Measurements from ENCODE around the gene TBC1D32.
"Not testable (repeated sequence)": the region's sequence is repeated elsewhere in the genome, so short reads cannot be mapped to it uniquely, and the experiment has no call there.

DNA sequence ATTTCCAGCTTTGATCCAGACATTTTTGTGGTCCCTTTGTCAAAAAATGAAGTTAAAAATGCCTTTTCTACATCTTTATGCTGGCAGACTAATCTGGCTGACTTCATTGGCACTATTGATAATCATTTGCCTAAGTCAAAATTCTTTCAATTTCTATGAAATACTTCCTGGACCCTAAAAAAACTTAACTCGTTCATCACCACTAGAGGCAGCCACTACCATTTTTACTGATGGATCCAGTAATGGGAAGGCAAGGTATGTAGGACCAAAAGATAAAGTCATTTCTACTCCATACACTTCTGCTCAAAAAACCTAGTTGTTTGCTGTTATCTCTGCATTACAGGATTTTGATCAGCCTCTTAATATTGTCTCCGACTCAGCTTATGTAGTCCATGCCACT lies 289.4 kb downstream of the TBC1D32 start:
- not testable (repeated sequence) for TF ChIP-seq EP300 (IDR thresholded peaks at IDR 0.05; ENCODE audit: borderline replicate concordance in 1 of 2, low read depth in 1 of 2, low read length in 1 of 2); CTCF (IDR thresholded peaks at IDR 0.05); GABPA (IDR thresholded peaks at IDR 0.05; ENCODE audit: low read depth); REST (IDR thresholded peaks at IDR 0.05; ENCODE audit: low read depth, low read length); TAF1 (IDR thresholded peaks at IDR 0.05; ENCODE audit: borderline replicate concordance, low read depth, low read length); RFX5 (IDR thresholded peaks at IDR 0.05; ENCODE audit: low read length); POLR2AphosphoS5 (IDR thresholded peaks at IDR 0.05; ENCODE audit: low read depth, low read length); TCF12 (IDR thresholded peaks at IDR 0.05); MAX (IDR thresholded peaks at IDR 0.05; ENCODE audit: low read depth); SIN3A (IDR thresholded peaks at IDR 0.05; ENCODE audit: borderline replicate concordance, low read depth, low read length); YY1 (IDR thresholded peaks at IDR 0.05; ENCODE audit: low read depth); RAD21 (IDR thresholded peaks at IDR 0.05; ENCODE audit: low read length)
